ENCODE results near the gene CD63.

Gene CD63

GRCh38 chr12:55707841-55708694 lies 20.7 kb downstream of the CD63 start, which contains the start of gene ITGA7:
Gene ITGA7 (minus strand): TSS chr12:55707904. CDS start chr12:55707682, 222 bp downstream.
- peak; percentile 62 for DNase-seq

- DNase-seq, result peak; percentile 53
These were observed 21.6 kb downstream of the CD63 start for GRCh38 chr12:55707219-55707671.

- DNase-seq, result no peak
These were observed 22.1 kb downstream of the CD63 start for GRCh38 chr12:55706568-55707218.

GRCh38 chr12:55705782-55706402 lies 22.9 kb downstream of the CD63 start:
- DNase-seq, result no peak

GRCh38 chr12:55704824-55705718 lies 23.7 kb downstream of the CD63 start:
- no peak for DNase-seq

GRCh38 chr12:55703901-55704761 lies 24.7 kb downstream of the CD63 start:
- DNase-seq, result no peak

GRCh38 chr12:55703288-55703687 lies 25.5 kb downstream of the CD63 start:
- DNase-seq, result no peak

GRCh38 chr12:55702861-55703260 lies 25.9 kb downstream of the CD63 start:
- no peak for DNase-seq

GRCh38 chr12:55700255-55701018 lies 28.4 kb downstream of the CD63 start:
- DNase-seq, result no peak

- no peak for DNase-seq
These were observed 29.2 kb downstream of the CD63 start for GRCh38 chr12:55699471-55700055.

- DNase-seq, result no peak
These were observed 29.8 kb downstream of the CD63 start for GRCh38 chr12:55698965-55699364.

GRCh38 chr12:55698241-55698955 lies 30.4 kb downstream of the CD63 start:
- DNase-seq, result no peak

- no peak for DNase-seq
These were observed 31.1 kb downstream of the CD63 start for GRCh38 chr12:55697686-55698085.

GRCh38 chr12:55696796-55697462 lies 31.9 kb downstream of the CD63 start:
- no peak for DNase-seq

GRCh38 chr12:55696141-55696540 lies 32.7 kb downstream of the CD63 start:
- no peak for DNase-seq

GRCh38 chr12:55695349-55695748 lies 33.5 kb downstream of the CD63 start:
- no peak for DNase-seq

GRCh38 chr12:55694651-55695050 lies 34.2 kb downstream of the CD63 start:
- DNase-seq, result no peak

- no peak for DNase-seq
These were observed 34.7 kb downstream of the CD63 start for GRCh38 chr12:55694188-55694515.
